Keratinocyte (primary cell): ENCODE data around the gene MIEN1. TPM values are rescaled to one million over a fixed set of nuclear protein-coding genes. Genes with fewer than 3 reads are reported as not detected.

Experiments
- DNase-seq: peaks from one replicate; pipeline ENCODE4 v3.0.0-alpha.2; 2011; ENCODE audit warnings: low read depth, missing footprints, low spot score
- FAIRE-seq: peaks from 2 replicates; lab custom pipeline; 2011; peaks lifted over from hg19 to GRCh38; lab: Jason Lieb, UNC
- H2AFZ ChIP-seq: 2 replicates; pipeline ENCODE4 v1.6.0; 2012; ENCODE audit warnings: low read length, control low read depth, inconsistent platforms; ENCODE audit not compliant: control insufficient read depth
- H3K27ac ChIP-seq: 2 replicates; pipeline ENCODE4 v1.5.1; 2011; ENCODE audit warnings: low read length; ENCODE audit not compliant: control insufficient read depth, insufficient read depth
- H3K27me3 ChIP-seq: 3 replicates; pipeline ENCODE4 v1.6.0; 2011; ENCODE audit warnings: low read length; ENCODE audit not compliant: control insufficient read depth, insufficient read depth; ENCODE audit errors: extremely low read depth
- H3K36me3 ChIP-seq, 2 experiments: 2 replicates in 1 of 2; 3 replicates in 1 of 2; pipeline ENCODE4 v1.5.1; 2011; ENCODE audit warnings: low read length in 2 of 2, mild to moderate bottlenecking in 1 of 2; ENCODE audit not compliant: control insufficient read depth in 2 of 2, insufficient read depth in 2 of 2; ENCODE audit errors: extremely low read depth in 1 of 2
- H3K4me1 ChIP-seq: 3 replicates; pipeline ENCODE4 v1.5.1; 2011; ENCODE audit warnings: low read length; ENCODE audit not compliant: control insufficient read depth, insufficient read depth; ENCODE audit errors: extremely low read depth
- H3K4me2 ChIP-seq: 3 replicates; pipeline ENCODE4 v1.6.0; 2011; ENCODE audit warnings: low read depth, low read length; ENCODE audit not compliant: control insufficient read depth, insufficient read depth; ENCODE audit errors: extremely low read depth
- H3K4me3 ChIP-seq, 3 experiments: fragments of 200-600 bp in 1 of 3; sonication (generic) in 1 of 3; 2 replicates in 2 of 3; 3 replicates in 1 of 3; pipeline ENCODE4 v1.5.1; 2011 to 2016; ENCODE audit warnings: low read length in 3 of 3, mild to moderate bottlenecking in 3 of 3, control low read depth in 2 of 3, inconsistent platforms in 1 of 3, low read depth in 1 of 3, mixed read lengths in 1 of 3, mixed run types in 1 of 3, moderate library complexity in 1 of 3; ENCODE audit not compliant: control insufficient read depth in 2 of 3, insufficient read depth in 2 of 3; ENCODE audit errors: extremely low read depth in 1 of 3
- H3K79me2 ChIP-seq: 2 replicates; pipeline ENCODE4 v1.6.0; 2012; ENCODE audit warnings: low read length; ENCODE audit not compliant: control insufficient read depth, insufficient read depth
- H3K9ac ChIP-seq: 3 replicates; pipeline ENCODE4 v1.6.0; 2011; ENCODE audit warnings: low read length; ENCODE audit not compliant: control insufficient read depth, insufficient read depth; ENCODE audit errors: extremely low read depth
- H3K9me1 ChIP-seq: 3 replicates; pipeline ENCODE4 v1.6.0; 2011; ENCODE audit warnings: low read length; ENCODE audit not compliant: control insufficient read depth, insufficient read depth; ENCODE audit errors: extremely low read depth
- H3K9me3 ChIP-seq: 2 replicates; pipeline ENCODE4 v1.5.1; 2012; ENCODE audit warnings: low read depth, low read length; ENCODE audit not compliant: control insufficient read depth
- H4K20me1 ChIP-seq: 3 replicates; pipeline ENCODE4 v1.6.0; 2011; ENCODE audit warnings: low read length; ENCODE audit not compliant: control insufficient read depth, insufficient read depth; ENCODE audit errors: extremely low read depth
- CTCF ChIP-seq, 3 experiments: IDR thresholded peaks in 1 of 3; conservative IDR thresholded peaks in 1 of 3; optimal IDR thresholded peaks in 1 of 3; 2 replicates in 2 of 3; 3 replicates in 1 of 3; pipeline versions ENCODE3 to v1.5.1; 2011; ENCODE audit warnings: low read length in 3 of 3, mild to moderate bottlenecking in 3 of 3, moderate library complexity in 2 of 3, control low read depth in 1 of 3, inconsistent platforms in 1 of 3; ENCODE audit not compliant: insufficient read depth in 2 of 3; ENCODE audit errors: extremely low read depth in 1 of 3
- EZH2 ChIP-seq: IDR thresholded peaks from one replicate; pipeline ENCODE4 v1.6.1; 2012; ENCODE audit warnings: inconsistent platforms, mild to moderate bottlenecking, low read length, moderate library complexity
- dilution Hi-C: fragments of 300-500 bp; cut with MboI; formaldehyde crosslinking; loops from one replicate; pipeline ENCODE4 v1.7.0; 2020; ENCODE audit warnings: low sequenced_read_pairs; ENCODE audit not compliant: extremely low pct_ligation_motif_present
- polyA plus RNA-seq, 5 experiments: library from polyadenylated mRNA; depleted of rRNA in 3 of 5; stranded (reverse) in 3 of 5; stranded (forward) in 1 of 5; unstranded in 1 of 5; fragments of >200 nt; gene quantifications; 1 replicate in 1 of 5; 2 replicates in 3 of 5; 3 replicates in 1 of 5; pipeline versions ENCODE4 v1.2.1 to v1.2.3, GENCODE V29; 2011 to 2012; ENCODE audit warnings: missing spikeins in 2 of 5, low read depth in 1 of 5, low replicate concordance in 1 of 5

Gene MIEN1
- polyA plus RNA-seq, 1 donor (not counting 4 experiments of a cell fraction or from before 2014, with no cell fraction given), result 38.4 TPM

GRCh38 chr17:39719563-39720355 is 10.6 kb downstream of the MIEN1 start:
- H3K9me3 ChIP-seq, result no peaks in the 10 kb centered on the region
- DNase-seq (no peak), FAIRE-seq (no peak)
- H3K4me3 ChIP-seq, result no peak overlapping the region
- H3K27ac ChIP-seq, result no peak overlapping the region
- dilution Hi-C loops, result no loop called here
- H2AFZ ChIP-seq, result no peak overlapping the region
- no peaks in the 10 kb centered on the region for H3K9me1 ChIP-seq
- H3K4me1 ChIP-seq, result peaks cover 14% of the 10 kb centered on the region
- H4K20me1 ChIP-seq, result no peaks in the 10 kb centered on the region
- no peak overlapping the region for H3K4me2 ChIP-seq
- no peaks in the 10 kb centered on the region for H3K27me3 ChIP-seq
- TF ChIP-seq CTCF (optimal IDR thresholded peaks at IDR 0.05 in 1 of 3, IDR thresholded peaks at IDR 0.05 in 1 of 3, conservative IDR thresholded peaks at IDR 0.05 in 1 of 3; ENCODE audit: extremely low read depth in 1 of 3, insufficient read depth in 2 of 3, low read length in 3 of 3) (no peak), EZH2 (no peak)
- peaks cover 19% of the 10 kb centered on the region in 2 experiments for H3K36me3 ChIP-seq
- no peak overlapping the region for H3K9ac ChIP-seq
- no peaks in the 10 kb centered on the region for H3K79me2 ChIP-seq

GRCh38 chr17:39717660-39718059 is 12.7 kb downstream of the MIEN1 start:
- Histone ChIP-seq H3K4me2 (no peak overlapping the region), H4K20me1 (no peaks in the 10 kb centered on the region), H3K36me3 (peaks cover 15 to 22% of the 10 kb centered on the region in 2 experiments), H3K27me3 (no peaks in the 10 kb centered on the region), H3K27ac (no peak overlapping the region), H2AFZ (no peak overlapping the region), H3K4me3 (no peak overlapping the region), H3K4me1 (peaks cover 10% of the 10 kb centered on the region), H3K9me3 (no peaks in the 10 kb centered on the region), H3K9ac (no peak overlapping the region), H3K79me2 (no peaks in the 10 kb centered on the region), H3K9me1 (no peaks in the 10 kb centered on the region)
- DNase-seq (no peak), FAIRE-seq (no peak)
- TF ChIP-seq CTCF (optimal IDR thresholded peaks at IDR 0.05 in 1 of 3, IDR thresholded peaks at IDR 0.05 in 1 of 3, conservative IDR thresholded peaks at IDR 0.05 in 1 of 3; ENCODE audit: extremely low read depth in 1 of 3, insufficient read depth in 2 of 3, low read length in 3 of 3), result no peak
- no peak for TF ChIP-seq EZH2
- dilution Hi-C loops, result no loop called here
